GM18507 (cell line): ENCODE data around the gene EME2.

Experiments
- DNase-seq: peaks from one replicate; pipeline ENCODE4 v3.0.0; 2011; ENCODE audit warnings: low read depth; ENCODE audit not compliant: insufficient read length; ENCODE audit errors: extremely low spot score
- FAIRE-seq: peaks from 2 replicates; lab custom pipeline; 2011; peaks lifted over from hg19 to GRCh38; lab: Jason Lieb, UNC

EME2 gene

DNA sequence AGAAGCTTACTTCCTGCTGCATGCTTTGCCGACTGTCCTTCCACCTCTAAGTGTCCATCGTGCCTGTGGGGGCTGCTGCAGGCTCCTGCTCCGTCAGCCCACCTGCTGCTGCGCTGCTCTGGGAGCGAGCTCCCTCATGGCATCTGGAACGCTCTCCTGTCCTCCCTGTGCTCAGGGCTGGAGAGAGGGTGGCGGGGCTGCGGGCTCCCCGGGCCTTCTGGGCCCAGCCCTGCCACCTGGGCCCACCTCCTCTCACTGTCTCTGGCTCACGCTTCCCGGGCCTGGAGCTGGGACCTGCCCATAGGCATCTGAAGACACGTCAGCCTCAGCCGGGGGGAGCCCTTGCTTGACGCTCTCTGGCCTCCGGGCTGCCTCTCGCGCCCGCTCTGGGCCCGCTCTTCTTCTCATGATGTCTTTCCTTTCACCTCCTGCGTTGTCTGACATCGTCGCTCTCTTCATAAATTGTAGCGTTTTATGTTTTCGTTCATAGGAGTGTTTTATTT lies 28.2 kb upstream of the EME2 start:
- no peak for FAIRE-seq
- DNase-seq, result no peak

DNA sequence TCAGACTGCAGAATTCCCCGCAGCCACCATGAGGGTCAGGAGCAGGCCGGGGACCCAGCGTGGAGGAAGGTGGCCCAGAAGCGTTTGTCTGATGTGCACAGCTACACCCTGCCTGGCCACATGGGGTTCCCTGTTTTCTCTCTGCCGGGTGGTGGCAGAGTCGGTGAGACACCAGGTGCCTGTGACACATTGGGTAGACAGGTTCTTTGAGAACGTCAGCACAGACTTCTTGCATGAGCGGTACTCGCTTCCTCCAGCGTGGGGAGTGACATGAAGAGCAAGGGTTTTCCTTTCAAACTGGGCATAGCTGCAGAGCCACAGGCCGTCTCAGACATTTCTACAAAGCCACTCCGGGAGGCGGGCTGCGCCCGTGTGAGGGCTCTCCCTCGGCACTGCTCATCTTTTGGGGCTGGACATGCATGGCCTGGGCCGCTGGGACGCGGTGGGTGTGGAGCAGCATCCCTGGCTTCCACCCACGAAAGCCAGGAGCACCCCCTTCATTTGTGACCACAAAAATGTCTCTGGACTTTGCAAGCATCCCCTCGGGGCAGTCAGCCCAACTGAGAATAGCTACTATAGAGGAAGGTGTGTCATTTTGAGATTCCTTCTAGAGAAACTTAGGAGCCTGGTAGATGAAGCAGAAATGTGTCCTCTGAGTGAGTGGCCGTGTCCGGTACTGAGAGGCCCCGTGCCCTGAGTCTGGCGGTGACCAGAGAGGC lies 27.3 kb upstream of the EME2 start:
- DNase-seq, result no peak
- FAIRE-seq, result no peak

DNA sequence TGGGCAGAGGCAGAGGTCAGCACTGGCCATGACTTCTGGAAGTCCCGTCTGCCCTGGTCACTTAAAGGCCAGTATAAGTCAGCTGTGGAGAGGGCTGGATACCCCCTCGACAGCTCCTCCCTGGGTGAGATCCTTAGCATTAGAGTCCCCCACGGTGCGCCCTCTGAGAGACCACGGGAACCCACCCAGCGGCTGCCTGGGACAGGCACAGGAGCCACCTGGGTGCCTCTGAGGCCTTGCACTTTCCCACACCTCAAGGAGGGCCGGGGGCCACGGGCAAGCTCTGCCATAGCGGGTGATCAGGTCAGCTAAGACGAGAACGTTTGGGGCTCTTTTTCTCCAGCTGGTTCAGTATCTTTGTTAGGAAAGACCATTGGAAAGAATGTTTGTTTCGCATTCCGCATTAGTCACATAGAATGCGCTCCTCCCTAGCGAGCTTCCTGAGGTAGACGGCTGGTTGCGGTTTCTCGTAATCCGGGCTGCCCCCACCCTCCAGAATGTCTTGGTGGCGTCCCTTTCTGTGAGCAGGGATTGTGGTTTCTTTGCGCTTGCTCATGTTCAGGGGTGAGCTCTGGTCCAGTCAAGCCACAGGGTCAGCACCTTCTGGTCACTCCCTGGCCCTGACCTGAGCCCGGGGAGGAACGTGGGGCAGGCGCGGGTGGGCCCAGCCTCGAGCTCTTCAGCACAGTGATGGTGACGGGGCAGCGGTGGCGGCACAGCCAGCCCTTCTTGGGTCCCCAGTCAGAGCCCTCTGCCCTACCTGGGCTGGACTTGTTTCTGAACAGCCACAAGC lies 26.5 kb upstream of the EME2 start:
- FAIRE-seq (no peak), DNase-seq (no peak)

DNA sequence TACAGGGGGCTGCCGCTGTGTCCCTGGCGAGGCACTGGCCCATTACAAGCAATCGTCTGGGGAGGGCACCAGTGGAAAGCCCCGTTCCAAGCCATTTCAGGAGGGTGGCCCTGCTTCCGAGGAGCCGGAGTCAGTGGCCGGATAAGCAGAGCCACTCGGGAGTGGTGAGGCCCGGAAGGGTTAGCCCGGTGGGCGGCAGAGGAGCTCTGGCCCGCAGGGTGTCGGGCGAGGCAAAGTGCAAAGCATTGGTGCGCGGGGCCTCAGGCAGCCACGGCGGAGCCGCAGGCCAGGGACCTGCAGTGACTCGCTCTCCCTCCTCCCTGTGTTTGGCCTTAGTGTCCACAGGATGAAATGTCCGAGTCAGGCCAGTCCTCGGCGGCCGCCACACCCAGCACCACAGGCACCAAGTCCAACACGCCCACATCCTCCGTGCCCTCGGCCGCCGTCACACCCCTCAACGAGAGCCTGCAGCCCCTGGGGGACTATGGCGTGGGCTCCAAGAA lies 25.9 kb upstream of the EME2 start:
- FAIRE-seq, result no peak

DNA sequence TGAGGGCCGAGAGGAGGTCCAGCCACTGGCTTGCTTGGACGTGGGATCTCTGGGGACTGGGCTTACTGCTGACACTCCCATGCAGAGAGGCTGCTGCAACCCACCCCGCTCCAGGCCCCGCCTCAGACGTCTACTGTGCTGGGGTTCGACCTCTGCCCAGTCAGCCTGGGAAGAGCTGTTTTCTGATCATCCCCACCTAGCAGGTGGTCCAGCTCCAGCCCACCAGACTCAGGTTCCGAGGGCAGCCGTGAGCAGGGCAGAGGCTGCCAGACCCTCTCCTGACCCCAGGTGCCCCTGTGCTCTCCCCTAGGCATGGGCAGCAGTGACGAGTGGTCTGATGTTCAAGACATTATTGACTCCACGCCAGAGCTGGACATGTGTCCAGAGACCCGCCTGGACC lies 24.7 kb upstream of the EME2 start:
- FAIRE-seq, result no peak
- no peak for DNase-seq

More for the DNA sequence above, 25.9 kb upstream of the EME2 start:
- DNase-seq, result no peak

DNA sequence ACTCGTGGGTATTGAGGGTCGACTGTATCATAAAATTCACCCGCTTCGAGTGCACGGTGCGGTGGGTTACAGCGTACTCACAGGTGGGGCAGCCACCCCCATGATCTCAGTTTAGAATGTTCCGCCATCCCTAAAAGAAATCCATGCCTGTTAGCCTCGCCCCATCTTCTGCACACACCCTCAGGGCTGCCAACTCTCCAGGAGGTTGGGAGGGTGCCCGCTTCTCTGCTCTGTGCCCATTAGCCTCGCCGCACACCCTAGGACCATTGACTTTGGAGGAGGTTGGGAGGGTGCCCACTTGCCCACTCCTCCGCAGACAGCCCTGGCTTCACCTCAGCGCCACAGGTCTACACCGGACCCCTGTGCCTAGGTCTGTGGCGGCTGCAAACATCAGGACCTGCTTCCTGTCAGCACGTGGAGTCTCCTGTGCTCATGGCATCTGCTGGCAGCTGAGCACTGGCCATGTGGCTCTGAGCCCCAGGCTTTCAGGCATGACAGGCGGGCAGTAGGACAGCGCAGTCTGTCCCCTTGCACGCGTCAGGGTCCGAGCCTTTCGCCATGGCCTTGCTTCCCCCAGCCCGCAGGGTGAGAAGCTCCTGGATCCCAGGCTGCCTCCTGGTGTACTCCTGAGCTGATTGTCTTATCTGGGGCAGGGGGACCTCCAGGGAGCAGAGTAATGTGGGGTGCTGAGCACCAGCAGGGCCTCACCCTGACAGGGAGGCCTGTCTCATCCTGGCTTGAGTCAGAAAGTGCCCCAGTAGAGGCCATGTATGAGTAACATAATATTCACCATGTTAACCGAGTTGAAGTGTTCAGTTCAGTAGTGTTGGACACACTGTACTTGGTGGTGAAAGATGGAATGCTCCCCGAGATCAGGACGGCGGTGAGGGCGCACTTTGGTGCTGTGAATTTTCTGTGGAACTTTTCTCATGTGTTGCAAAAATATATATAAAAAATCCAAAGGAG lies 23.2 kb upstream of the EME2 start:
- DNase-seq (no peak), FAIRE-seq (no peak)

DNA sequence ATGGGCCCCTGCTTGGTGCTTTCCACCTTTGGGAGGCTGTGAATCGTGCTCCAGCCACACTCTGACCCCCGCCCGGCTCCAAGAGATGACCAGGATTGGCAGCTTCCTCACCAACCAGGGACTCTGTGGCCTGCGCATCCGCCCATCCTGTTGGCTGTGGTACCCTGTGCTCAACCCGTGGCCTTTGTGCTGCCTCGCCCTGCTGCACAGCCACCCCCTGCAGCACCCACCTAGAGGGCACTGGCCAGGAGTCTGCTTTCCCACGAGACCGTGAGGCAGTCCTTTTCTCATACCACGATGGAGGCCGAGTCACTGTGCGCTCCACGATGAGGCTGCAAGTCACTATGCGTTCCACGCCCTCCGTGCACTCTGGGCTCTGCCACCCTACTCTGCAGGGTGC lies 20.7 kb upstream of the EME2 start:
- FAIRE-seq (no peak), DNase-seq (no peak)

DNA sequence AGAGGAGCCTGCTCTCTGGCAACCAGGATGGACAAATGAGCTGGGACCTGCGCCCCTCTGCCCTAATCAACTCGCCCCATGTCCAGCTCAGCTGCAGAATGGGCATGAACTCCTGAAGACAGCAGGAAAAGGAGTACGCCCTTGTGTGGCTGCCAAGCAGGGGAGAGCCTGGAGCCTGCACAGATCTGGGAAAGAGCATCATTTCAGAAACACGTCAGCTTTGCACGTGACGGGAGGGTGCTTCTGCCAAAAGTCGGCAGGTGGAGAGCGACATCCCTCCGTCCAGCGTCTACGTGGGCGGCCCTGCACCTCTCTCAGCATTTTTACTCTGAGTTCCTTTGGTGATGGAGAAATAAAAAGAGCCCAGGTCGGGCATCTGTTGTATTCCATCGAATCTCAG lies 19.8 kb upstream of the EME2 start:
- no peak for FAIRE-seq
- no peak for DNase-seq

DNA sequence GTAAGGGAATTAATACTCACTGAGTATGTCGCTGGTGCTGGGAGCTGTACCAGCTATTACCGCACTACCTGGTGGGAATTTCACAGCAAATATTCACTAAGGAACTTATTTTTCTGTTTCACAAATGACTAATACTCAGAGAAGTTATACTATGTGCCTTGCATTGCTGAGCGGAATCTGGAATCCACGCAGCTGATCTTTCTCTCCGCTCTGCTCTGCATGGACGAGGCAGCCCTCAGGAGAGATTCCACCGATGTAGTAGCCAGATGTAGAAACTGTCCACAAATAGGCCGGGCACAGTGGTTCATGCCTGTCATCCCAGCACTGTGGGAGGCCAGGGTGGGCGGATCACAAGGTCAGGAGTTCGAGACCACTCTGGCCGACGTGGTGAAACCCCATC lies 18.4 kb upstream of the EME2 start:
- no peak for FAIRE-seq
- no peak for DNase-seq

DNA sequence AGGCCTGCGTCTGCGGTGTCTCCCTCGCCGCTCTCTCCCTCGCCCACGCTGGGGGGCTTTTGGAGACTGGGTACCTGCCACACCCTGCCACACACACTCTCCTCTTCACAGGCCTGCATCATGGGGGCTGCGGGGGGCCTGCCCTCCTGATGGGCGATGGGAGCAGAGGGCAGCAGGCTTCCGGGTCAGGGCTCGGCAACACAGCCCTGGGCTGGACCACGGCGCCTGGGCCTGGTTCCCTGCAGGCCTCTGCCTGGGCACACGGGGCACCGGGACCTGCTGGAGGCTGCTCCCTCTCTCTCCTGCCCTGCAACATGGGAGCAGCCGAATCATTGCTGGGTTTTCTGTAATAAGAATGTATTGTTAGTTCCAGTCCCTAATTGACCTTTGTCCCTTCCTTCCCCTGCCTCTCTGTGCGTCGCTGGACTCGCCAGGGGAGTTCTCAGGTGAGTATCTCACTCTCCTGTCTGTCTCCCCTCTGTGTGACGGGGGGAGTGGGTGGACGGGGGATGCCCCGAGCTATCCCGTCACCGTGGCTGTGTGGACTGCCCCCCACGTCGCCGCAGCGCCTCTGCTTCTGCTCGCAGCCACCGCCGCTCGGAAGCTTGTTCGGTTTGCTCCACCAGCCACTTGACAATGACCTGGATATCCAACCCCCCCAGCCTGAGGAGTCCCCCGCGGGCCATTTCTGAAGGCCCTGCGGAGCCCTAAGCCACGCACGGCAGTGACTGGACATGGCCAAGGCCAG lies 14.7 kb upstream of the EME2 start:
- FAIRE-seq (no peak), DNase-seq (no peak)

DNA sequence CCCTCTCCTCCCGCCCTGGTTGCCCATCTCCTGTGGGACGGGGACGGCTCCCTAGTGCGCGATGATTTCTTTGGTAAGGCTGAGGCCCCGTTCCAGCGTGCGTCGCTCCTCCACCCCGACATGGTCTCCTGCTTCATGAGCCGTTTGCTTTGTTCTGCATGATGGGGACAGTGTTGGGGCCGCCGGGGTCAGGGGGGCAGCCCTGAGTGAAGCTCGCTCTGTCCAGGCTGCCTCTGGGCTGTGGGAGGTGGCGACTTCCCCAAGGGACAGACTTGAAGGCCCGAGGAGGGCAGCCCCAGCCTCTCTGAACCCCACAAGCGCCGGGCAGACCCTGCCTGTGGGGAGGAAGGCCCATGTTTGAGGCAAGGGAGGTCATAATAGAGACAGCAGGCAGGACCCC lies 13.7 kb upstream of the EME2 start:
- DNase-seq (no peak), FAIRE-seq (no peak)

DNA sequence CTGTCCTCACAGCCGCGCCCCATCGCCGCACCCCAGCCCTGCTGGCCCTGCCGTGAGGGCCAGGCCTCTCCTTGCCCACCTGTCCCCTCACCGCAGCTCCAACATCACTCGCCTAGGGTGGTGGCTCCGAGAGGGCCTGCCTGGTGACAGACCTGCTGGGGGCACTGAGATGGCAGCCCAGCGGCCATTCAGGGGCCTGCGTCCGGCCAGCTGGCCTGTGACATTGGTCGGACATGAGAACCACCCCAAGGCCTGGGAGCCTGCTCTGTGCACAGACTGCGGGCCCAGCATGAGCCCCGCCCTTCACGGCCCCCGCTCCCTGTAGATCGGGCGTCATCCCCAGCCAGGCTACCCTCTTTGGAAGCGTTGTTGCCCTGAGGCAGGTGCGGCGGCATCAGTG lies 13.1 kb upstream of the EME2 start:
- DNase-seq (no peak), FAIRE-seq (no peak)

DNA sequence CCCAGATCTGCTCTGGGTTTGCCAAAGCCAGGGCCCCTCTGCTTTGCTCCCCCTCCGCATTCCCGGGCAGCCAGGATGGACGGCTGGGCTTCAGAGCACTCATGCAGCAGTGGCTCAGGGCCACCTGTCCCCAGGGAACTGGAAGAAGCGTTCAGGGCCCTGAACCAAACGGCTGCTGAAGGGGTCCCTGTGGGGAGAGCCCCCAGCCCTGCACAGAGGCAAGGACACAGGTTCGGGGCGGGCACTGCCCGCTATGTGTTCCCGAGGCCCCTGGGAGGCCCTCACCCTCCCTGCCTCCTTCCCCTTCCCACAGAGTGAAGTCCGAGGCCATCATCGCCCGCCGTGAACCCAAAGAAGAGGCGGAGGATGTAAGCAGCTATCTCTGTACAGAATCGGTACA lies 11.7 kb upstream of the EME2 start:
- FAIRE-seq, result no peak

DNA sequence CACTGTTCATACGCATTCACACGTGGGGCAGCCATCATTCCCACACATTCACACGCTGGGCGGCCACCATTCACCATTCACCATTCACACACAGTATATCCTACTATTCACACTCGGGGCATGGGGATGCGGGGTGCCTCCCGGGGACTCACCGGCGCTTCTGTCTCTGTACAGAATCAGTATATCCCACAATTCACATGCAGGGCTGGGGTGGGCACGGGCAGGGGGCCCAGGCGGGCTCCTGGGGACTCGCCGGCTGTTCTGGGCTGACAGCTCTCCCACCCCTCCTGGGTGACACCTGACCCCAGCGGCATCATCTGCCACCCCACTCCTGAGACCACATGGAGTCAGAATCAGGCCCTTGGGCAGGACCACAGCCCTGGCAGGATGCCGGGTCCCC lies 10.9 kb upstream of the EME2 start:
- FAIRE-seq, result no peak

More for the DNA sequence above, 11.7 kb upstream of the EME2 start:
- DNase-seq, result no peak

DNA sequence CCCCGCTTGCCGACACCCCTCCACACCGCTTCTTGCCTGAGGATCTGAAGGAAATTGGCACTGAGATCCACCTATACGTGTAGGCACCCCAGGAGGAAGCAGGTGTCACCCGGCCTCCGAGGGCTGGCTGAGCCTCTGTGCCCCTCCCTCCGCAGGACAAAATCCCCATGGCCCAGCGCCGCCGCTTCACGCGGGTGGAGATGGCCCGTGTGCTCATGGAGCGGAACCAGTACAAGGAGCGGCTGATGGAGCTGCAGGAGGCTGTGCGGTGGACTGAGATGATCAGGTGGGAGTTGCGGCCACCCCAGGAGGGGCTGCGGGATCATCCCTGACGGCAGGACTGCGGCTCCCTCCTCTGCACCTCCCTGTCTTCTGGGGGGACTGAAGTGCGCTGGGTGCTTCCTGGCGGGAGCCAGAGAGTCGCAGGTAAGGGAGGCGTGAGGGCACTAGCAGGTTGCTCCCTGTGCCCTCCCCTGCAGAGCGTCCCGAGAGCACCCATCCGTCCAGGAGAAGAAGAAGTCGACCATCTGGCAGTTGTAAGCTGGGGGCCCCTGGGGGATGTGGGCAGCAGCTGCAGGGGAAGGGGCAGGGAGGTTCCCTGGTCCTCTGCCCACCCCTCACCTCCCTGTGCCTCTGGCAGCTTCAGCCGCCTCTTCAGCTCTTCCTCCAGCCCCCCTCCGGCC lies 10.3 kb upstream of the EME2 start:
- DNase-seq (no peak), FAIRE-seq (no peak)

More for the DNA sequence above, 10.9 kb upstream of the EME2 start:
- DNase-seq, result no peak

DNA sequence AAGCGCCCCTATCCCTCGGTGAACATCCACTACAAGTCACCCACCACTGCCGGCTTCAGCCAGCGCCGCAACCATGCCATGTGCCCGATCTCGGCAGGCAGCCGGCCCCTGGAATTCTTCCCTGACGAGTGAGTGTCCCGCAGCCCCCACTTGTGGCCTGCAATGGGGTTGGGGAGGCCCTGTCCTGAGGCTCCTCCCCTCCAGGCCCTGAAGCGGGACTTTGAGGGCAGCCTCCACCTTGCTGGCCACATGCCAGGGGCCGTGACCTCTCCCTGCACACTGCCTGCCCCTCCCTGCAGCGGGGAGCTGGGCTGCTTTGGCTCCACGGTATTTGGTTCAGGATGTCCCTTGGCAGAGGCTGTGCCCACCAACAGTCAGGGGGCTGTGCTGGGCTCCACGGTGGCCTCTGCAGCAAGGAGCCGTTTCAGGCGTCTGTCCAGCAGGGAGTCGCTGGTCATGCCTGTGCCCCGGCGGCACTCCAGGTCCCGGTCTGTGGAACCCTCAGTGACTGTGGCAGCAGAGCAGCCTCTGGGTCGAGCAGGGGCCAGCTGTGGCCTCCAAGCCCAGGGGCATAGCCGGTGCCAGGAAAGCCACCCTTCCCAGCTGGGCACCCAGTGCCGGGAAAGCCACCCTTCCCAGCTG lies 9.6 kb upstream of the EME2 start:
- FAIRE-seq, result no peak
- no peak for DNase-seq

DNA sequence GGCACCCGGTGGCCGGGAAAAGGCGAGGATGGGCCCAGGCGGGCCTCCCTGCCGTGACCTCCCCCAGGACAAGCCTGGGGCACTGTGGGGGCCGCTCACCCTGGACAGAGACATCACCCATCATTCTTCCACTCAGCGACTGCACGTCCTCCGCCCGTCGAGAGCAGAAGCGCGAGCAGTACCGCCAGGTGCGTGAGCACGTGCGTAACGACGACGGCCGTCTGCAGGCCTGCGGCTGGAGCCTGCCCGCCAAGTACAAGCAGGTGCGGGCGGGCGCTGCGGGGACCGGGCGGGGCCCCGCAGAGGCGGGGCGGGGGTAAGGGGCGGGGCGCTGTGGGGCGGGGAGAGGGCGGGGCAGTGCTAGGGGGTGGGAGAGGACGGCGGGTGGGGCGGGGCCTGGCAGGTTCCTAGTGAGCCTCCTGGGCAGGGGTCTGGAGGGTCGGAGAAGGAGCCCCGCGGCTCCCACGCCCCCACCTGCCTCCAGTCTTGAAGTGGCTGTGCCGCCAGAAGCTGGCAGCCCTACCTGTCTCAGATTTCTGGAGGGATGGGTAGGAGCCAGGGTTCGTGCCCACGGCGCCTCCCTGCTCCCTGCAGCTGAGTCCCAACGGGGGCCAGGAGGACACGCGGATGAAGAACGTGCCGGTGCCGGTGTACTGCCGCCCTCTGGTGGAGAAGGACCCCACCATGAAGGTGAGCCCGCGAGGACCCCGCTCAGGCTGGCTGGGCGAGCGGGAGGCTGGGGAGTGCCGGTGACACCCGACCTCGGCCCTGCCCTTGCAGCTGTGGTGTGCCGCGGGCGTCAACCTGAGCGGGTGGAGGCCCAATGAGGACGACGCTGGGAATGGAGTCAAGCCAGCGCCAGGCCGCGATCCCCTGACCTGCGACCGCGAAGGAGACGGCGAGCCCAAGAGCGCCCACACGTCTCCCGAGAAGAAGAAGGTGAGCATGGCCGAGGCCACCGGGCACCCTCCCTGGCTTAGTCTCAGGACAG lies 8.8 kb upstream of the EME2 start:
- DNase-seq, result no peak
- no peak for FAIRE-seq
